GF-D8 (cell line): ENCODE results near the gene C14orf39.
"Not testable (repeated sequence)": the region's sequence is repeated elsewhere in the genome, so short reads cannot be mapped to it uniquely, and the experiment has no call there.

Experiments used
- DNase-seq: peaks from one replicate; lab custom pipeline; 2025; lab: John Stamatoyannopoulos, UW

Gene C14orf39

DNA sequence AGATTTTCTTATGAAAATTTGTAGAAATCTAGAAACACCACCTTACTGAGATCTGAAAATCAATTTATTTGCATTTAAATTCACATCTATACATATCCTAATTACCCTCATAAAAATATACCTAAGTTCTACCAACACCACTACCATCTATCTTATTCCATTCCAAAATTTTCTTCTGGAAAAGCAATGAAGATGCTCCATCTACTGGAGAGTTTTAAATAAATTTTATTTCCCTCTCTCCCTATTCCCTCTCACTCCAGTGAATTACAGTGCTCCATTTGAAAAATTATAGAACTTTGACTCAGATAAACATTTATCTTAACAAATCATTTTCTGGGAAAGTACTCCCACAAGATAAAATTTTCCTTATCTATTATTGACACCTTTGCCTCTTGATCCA, 2.3 kb upstream of the C14orf39 start:
- no peak for DNase-seq

DNA sequence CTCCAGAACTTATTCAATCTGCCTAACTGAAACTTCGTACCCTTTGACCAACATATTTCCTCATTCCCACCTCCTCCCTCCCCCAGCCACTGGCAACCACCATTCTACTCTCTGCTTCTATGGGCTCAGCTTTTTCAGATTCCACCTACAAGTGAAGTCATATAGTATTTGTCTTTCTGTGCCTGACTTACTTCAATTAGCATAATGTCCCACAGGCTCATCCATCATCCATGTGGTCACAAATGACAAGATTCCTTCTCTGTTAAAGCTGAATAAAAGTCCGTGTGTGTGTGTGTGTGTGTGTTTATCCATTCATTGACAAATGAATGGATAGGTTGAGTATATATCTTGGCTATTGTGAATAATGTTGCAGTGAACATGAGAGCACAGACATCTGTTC, 1.3 kb upstream of the C14orf39 start:
- no peak for DNase-seq

DNA sequence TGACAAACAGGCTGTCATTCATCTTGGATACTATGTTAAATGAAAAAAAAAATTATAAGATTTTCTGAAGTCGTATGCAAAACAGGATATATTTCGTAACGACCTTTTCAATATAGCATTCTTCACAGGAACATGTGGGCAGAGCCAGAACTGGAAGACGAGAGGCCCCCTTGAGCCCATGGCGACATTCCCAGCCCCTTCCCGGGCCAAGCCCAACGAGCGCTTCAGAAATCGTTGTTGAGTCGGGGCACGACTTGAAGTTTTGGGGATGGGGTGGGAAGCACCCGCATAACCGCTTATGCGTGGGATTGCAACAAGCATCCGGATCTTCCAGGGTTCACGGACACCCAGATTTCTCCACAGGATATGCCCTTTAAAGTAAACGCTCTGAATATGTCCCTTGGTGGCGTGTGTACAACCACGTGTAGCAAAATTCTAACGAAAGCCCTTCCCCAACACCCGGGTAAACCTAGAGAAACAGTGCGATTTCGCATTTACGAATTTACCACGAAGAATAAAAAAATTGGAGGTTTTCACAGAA, 736 bp downstream of the C14orf39 start:
- DNase-seq: no peak

DNA sequence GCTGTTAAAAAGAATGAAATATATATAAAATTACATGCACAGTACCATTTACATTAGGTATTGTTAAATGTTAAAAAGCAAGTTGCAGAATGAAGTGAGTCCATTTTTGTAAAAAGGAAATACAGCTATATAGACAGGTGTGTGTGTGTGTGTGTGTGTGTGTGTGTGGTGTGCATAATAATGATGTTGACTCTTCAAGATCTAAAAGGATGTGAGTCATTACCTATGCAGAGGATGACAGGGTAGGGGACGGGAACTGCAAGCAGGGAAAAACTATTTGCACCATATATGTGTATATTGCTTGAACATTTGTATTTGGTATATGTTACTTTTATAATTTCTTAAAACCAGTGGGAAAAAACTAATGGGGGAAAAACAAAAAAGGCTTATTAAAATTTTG, 3.1 kb downstream of the C14orf39 start:
- no peak for DNase-seq

DNA sequence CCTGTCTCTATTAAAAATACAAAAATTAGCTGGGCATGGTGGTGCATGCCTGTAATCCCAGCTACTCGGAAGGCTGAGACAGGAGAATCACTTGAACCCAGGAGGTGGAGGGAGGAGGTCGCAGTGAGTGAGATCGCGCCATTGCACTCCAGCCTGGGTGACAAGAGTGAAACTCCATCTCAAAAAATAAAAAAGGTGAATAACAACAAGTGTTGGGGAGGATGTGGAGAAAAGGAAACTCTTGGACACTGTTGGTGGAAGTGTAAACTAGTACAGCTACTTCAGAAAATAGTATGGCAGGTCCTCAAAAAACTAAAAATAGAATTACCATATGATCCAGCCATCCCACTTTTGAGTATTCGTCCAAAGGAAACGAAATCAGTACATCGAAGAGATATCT, 5.6 kb downstream of the C14orf39 start:
- not testable (repeated sequence) for DNase-seq

DNA sequence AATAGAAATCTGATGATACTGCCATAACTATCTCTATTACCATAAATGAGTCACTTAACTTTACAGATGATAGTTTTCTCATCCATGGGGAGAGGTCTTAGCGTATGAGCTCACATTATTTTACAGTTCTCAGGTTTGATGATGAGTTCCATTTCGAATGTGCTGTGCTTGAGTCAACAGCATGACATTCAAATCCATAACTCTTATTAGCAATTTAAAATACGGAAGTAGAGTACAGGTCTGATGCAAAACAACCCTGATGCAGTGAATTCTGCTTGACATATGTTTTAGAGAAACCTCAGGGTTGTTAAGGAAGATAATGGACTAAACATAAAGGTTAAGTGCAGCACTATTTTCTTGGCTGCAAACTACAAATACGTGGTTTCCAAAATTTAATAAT, 30.0 kb downstream of the C14orf39 start:
- no peak for DNase-seq

DNA sequence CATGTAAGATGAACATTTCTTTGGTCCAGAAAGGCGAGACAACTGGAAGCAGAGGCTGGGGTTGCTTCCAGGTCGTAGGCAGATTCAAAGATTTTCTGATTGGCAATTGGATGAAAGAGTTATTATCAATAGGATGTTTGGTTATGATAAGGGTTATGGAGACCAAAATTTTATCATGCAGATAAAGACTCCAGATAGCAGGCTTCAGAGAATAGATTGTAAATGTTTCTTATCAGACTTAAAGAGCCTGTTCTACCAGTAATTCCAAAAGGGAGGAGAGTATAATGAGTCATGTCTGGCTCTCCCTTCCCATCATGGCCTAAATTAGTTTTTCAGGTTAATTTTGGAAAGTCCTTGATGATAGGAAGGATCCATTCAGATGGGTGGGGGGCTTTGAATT, 55.6 kb downstream of the C14orf39 start:
- no peak for DNase-seq

DNA sequence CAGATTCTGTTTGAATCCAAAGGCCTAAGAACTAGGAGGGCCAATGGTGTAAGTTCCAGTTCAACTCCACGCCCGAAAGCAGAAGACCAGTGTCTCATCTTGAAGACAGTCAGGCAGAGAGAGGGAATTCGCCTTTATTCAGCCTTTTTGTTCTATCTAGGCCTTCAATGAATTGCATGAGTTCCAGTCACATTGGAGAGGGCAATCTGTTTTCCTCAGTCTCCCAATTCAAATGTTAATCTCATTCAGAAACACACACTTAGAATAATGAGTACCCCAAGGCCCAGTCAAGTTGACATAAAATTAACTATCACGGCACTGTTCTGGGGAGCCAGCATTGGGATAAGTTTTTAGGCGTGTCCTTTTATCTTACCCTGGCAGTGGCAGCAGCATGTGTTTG, 65.8 kb downstream of the C14orf39 start:
- no peak for DNase-seq

DNA sequence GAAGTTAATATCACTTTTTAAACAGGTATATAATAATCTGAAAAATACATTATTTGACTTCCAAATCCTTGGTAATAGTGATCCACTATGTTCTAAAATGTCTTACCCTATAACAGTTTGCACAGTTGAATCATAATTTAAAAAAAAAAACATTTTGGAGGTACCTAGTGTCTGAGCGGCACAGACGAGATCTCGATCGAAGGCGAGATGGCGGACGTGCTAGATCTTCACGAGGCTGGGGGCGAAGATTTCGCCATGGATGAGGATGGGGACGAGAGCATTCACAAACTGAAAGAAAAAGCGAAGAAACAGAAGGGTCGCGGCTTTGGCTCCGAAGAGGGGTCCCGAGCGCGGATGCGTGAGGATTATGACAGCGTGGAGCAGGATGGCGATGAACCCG, 88.3 kb downstream of the C14orf39 start:
- DNase-seq: not testable (repeated sequence)

DNA sequence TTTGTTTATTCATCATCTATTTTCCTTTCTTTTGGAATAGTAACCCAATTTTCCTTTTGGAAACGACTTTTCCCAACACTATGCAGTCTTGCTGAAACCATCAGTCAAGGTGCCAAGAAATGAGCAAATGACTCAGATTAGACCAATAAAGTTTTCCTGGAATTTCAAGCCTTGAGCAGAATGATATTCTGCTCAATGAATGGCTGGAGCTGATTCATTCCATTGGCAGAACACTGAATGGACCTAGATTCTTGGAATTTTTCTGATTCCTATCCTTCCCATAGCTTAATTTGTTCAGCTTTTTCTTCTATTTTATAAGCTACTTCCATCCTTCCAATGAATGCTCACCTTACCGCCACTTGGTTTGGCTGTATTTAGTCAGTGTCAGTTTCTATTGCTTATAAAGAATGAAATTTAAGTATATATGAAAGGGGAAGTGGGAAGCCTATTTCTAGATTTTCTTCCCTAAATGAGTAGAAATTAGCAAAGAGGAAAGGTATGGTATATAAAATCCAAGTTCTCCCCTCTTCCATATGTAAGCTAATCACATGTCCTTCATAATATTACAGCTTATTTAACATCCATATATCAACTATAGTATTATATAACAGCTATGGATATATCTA, 89.0 kb downstream of the C14orf39 start:
- no peak for DNase-seq
